ENCODE data around the gene SCNN1A.

DNA sequence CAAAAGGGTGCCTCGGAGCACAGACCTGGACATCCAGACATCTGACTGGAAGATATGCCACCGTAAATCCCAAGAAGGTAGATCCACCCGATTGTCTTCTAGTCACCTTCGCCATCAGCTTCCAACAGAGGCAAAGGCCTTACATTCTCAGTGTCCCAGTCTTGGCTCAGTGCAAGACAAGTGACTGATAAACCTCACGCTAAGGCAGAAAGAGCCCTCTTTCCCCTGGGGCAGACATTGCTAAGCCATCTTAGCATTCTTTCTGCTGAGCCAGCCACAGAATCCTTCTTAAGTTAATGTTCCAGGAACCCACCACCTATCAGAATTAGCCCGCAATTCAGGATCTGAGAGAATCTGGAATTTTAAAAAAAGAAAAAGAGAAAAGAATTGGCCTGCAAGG, 69.2 kb downstream of the SCNN1A start:
- TF ChIP-seq CTCF (IDR thresholded peaks at IDR 0.05; ENCODE audit: extremely low read depth in 1 of 2, insufficient read depth in 1 of 2, low read depth in 1 of 2, low read length in 2 of 2) (no peak), MYC (IDR thresholded peaks at IDR 0.05; ENCODE audit: low read depth, low read length) (no peak), POLR2A (IDR thresholded peaks at IDR 0.05; ENCODE audit: low read depth, low read length) (no peak), MAX (IDR thresholded peaks at IDR 0.05; ENCODE audit: insufficient read depth, insufficient read length) (no peak), FOS (IDR thresholded peaks at IDR 0.05; ENCODE audit: borderline replicate concordance, insufficient read depth, low read length) (no peak), POLR2AphosphoS5 (IDR thresholded peaks at IDR 0.05; ENCODE audit: insufficient read depth, low read depth, low read length) (no peak), GATA2 (IDR thresholded peaks at IDR 0.05; ENCODE audit: insufficient read depth, insufficient read length, low read depth, low read length) (no peak), EZH2 (IDR thresholded peaks at IDR 0.05; ENCODE audit: borderline replicate concordance, low read depth, low read length, severe bottlenecking) (no peak), JUN (IDR thresholded peaks at IDR 0.05; ENCODE audit: borderline replicate concordance, insufficient read depth, insufficient read length, low read depth) (no peak)
